Choroid plexus epithelial cell (primary cell): ENCODE data around the gene PPP1R13L.
A peak's percentile ranks its signal among the peaks of the same experiment; 100 is the strongest.

Source experiments
- DNase-seq: peaks from one replicate; pipeline ENCODE4 v3.0.0-alpha.2; 2010; ENCODE audit warnings: low read depth
- H3K4me3 ChIP-seq: 2 replicates; pipeline ENCODE4 v1.5.1; 2011; ENCODE audit warnings: low read depth, mild to moderate bottlenecking, control low read depth, low read length, moderate library complexity
- CTCF ChIP-seq: conservative IDR thresholded peaks from 2 replicates; pipeline ENCODE4 v1.5.1; 2011; ENCODE audit warnings: low read depth, mild to moderate bottlenecking, control low read depth, inconsistent platforms, low read length, moderate library complexity

PPP1R13L gene

GRCh38 chr19:45370410-45371204 is 34.3 kb downstream of the PPP1R13L start, which contains the start of gene ERCC2:
Gene ERCC2 (minus strand): TSS chr19:45370573. CDS start chr19:45370540, 33 bp downstream.
- DNase-seq = peak; percentile 99
- no peak for TF ChIP-seq CTCF
- peak within 1 kb of the TSS; percentile 86 for H3K4me3 ChIP-seq

- TF ChIP-seq CTCF = no peak
- no peak overlapping the region for H3K4me3 ChIP-seq
- DNase-seq = no peak
Observed at GRCh38 chr19:45368737-45369340, 36.0 kb downstream of the PPP1R13L start.

GRCh38 chr19:45368127-45368526 is 36.7 kb downstream of the PPP1R13L start:
- DNase-seq = no peak
- H3K4me3 ChIP-seq = no peak overlapping the region
- no peak for TF ChIP-seq CTCF

GRCh38 chr19:45364696-45365095 is 40.2 kb downstream of the PPP1R13L start:
- TF ChIP-seq CTCF = no peak
- no peak for DNase-seq
- H3K4me3 ChIP-seq = no peak overlapping the region

GRCh38 chr19:45363861-45364459 is 40.9 kb downstream of the PPP1R13L start:
- no peak for TF ChIP-seq CTCF
- H3K4me3 ChIP-seq = no peak overlapping the region

GRCh38 chr19:45362291-45362690 is 42.6 kb downstream of the PPP1R13L start:
- H3K4me3 ChIP-seq = no peak overlapping the region
- no peak for TF ChIP-seq CTCF
- no peak for DNase-seq

More at GRCh38 chr19:45363861-45364459, 40.9 kb downstream of the PPP1R13L start:
- DNase-seq = no peak
